Peyer's patch (tissue), 4 donors: Measurements from ENCODE around the gene PLA2G4C. TPM values are rescaled to one million over a fixed set of nuclear protein-coding genes. Genes with fewer than 3 reads are reported as not detected.

Source experiments
- DNase-seq, 3 donors: peaks; one replicate each; pipeline ENCODE4 v3.0.0-alpha.2; 2017 to 2019
- H3K27ac ChIP-seq, 4 donors: fragments of 200-600 bp; sonication (generic); one replicate each; pipeline ENCODE4 v1.5.1; 2016 to 2019
- H3K27me3 ChIP-seq, 2 donors: fragments of 200-600 bp; sonication (generic); one replicate each; pipeline ENCODE4 v1.5.1; 2019
- H3K36me3 ChIP-seq, 3 donors: fragments of 200-600 bp; sonication (generic); one replicate each; pipeline ENCODE4 v1.5.1; 2016 to 2019
- H3K4me1 ChIP-seq, 4 donors: fragments of 200-600 bp; sonication (generic); one replicate each; pipeline ENCODE4 v1.5.1; 2016 to 2019
- H3K4me3 ChIP-seq, 4 donors: fragments of 200-600 bp; sonication (generic); 1 replicate in 3 of 4; 2 replicates in 1 of 4; pipeline ENCODE4 v1.5.1; 2016 to 2019; ENCODE audit warnings: mild to moderate bottlenecking in 1 of 4
- H3K9me3 ChIP-seq, 4 donors: fragments of 200-600 bp; sonication (generic); one replicate each; pipeline ENCODE4 v1.5.1; 2016 to 2019; ENCODE audit warnings: mild to moderate bottlenecking in 1 of 4
- POLR2A ChIP-seq, 2 donors: fragments of 450-650 bp; IDR thresholded peaks; one replicate each; pipeline ENCODE4 v1.5.1; 2017; ENCODE audit warnings: antibody characterized with exemption in 2 of 2, mild to moderate bottlenecking in 2 of 2, moderate library complexity in 2 of 2
- total RNA-seq, 4 donors: library from RNA; depleted of rRNA; stranded (reverse); fragments of >200 nt; gene quantifications; one replicate each; pipeline ENCODE4 v1.1.0, GENCODE V29; 2016
- TF ChIP-seq, protein P1 (sequence below), 6 experiments: fragments of 450-650 bp in 4 of 6; fragments of 200-600 bp in 2 of 6; sonication (generic) in 1 of 6; IDR thresholded peaks; one replicate each; pipeline ENCODE4 v1.5.1; 2017 to 2019; ENCODE audit warnings: antibody characterized with exemption in 6 of 6, mild to moderate bottlenecking in 3 of 6, moderate library complexity in 1 of 6

PLA2G4C gene
- total RNA-seq, 4 donors from 2014 or later: 7.6 to 26.9 (median 18.3) TPM

DNA sequence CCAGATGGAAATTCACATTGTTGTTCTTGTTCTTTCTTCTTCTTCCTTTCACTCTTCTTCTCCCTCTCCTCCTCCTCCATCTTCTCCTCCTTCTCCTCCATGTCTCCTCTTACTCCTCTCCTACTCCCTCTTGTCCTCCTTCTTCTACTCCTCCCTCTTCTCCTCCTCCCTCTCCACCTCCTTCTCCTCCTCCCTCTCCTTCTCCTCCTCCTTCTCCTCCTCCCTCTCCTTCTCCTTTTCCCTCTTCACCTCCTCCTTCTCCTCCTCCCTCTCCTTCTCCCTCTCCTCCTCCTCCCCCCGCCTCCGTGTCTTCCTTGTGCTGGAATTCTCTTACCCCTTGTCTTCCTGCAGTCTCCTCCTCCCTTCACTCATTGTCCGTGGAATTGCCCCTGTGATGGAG is 85.1 kb downstream of the PLA2G4C start:
- no peak overlapping the region for H3K27ac ChIP-seq
- peaks cover 0 to 3% (median 0%) of the 10 kb centered on the region in 4 donors for H3K9me3 ChIP-seq
- H3K4me1 ChIP-seq: no peaks in the 10 kb centered on the region
- no peak for DNase-seq
- TF ChIP-seq POLR2A (IDR thresholded peaks at IDR 0.05): no peak
- TF ChIP-seq, protein P1, sequence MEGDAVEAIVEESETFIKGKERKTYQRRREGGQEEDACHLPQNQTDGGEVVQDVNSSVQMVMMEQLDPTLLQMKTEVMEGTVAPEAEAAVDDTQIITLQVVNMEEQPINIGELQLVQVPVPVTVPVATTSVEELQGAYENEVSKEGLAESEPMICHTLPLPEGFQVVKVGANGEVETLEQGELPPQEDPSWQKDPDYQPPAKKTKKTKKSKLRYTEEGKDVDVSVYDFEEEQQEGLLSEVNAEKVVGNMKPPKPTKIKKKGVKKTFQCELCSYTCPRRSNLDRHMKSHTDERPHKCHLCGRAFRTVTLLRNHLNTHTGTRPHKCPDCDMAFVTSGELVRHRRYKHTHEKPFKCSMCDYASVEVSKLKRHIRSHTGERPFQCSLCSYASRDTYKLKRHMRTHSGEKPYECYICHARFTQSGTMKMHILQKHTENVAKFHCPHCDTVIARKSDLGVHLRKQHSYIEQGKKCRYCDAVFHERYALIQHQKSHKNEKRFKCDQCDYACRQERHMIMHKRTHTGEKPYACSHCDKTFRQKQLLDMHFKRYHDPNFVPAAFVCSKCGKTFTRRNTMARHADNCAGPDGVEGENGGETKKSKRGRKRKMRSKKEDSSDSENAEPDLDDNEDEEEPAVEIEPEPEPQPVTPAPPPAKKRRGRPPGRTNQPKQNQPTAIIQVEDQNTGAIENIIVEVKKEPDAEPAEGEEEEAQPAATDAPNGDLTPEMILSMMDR (IDR thresholded peaks at IDR 0.05): no peak
- no peaks in the 10 kb centered on the region for H3K27me3 ChIP-seq
- no peaks in the 10 kb centered on the region for H3K36me3 ChIP-seq
- no peak overlapping the region for H3K4me3 ChIP-seq

DNA sequence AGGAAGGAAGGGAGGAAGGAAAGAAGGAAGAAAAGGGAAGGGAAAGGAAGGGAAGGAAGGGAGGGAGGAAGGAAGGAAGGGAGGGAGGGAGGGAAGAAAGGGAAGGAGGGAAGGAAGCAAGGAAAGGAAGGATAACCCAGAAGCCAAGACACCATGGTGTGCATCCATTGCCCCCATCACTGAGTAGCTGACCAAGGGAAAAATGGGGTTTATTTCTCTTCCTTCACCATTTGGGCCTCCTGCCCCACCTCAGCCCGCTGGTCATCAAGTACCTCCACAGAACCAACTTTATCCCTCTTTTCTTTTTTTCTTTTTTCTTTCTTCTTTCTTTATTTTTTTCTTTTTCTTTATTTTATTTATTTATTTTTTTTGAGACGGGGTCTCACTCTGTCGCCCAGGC is 87.1 kb downstream of the PLA2G4C start:
- no peak for TF ChIP-seq POLR2A (IDR thresholded peaks at IDR 0.05)
- TF ChIP-seq, protein P1 (IDR thresholded peaks at IDR 0.05): no peak
- no peaks in the 10 kb centered on the region for H3K4me1 ChIP-seq
- no peak for DNase-seq
- H3K27ac ChIP-seq: no peak overlapping the region
- H3K4me3 ChIP-seq: no peak overlapping the region
- peaks cover 0 to 3% (median 0%) of the 10 kb centered on the region in 4 donors for H3K9me3 ChIP-seq
- no peaks in the 10 kb centered on the region for H3K36me3 ChIP-seq
- H3K27me3 ChIP-seq: no peaks in the 10 kb centered on the region

DNA sequence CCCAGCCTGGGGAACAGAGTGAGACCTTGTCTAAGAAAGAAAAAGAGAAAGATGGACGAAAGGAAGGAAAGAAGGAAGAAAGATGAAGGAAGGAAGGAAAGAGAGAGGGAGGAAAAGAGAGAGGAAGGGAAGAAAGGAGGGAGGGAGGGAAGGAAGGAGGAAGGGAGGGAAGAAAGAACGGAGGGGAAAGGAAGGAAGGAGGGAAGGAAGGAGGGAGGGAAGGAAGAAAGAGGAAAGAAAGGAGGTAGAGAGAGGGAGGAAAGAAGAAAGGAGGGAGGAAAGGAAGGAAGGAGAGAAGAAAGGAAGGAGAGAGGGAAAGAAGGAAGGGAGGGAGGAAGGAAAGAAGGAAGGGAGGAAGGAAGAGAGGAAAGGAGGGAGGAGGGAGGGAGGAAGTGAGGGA is 87.6 kb downstream of the PLA2G4C start:
- Histone ChIP-seq H3K4me3 (no peak overlapping the region), H3K36me3 (no peaks in the 10 kb centered on the region), H3K27ac (no peak overlapping the region), H3K9me3 (peaks cover 0 to 3% (median 0%) of the 10 kb centered on the region in 4 donors), H3K27me3 (no peaks in the 10 kb centered on the region), H3K4me1 (no peaks in the 10 kb centered on the region)
- no peak for DNase-seq
- TF ChIP-seq, protein P1 (IDR thresholded peaks at IDR 0.05): no peak
- TF ChIP-seq POLR2A (IDR thresholded peaks at IDR 0.05): no peak

DNA sequence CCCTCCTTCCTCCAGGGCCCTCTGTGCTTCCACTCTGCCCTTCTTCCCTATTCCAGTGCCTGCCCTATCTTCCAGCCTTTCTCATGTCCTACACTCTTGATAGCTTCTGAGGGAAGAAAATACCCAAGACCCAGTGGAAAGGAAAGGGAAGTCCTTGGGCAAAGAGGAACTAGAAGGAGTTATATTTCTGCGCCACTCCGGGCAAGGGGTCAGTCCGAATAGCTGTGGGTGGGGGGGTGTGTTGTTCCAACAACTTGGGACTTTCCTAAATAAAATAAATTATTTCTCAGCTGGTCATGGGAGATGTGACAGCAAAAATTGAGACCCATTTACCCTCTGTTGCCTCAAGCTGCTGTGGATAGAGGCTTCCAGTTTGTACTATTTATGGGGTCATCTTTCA is 89.9 kb downstream of the PLA2G4C start:
- H3K27ac ChIP-seq: no peak overlapping the region

DNA sequence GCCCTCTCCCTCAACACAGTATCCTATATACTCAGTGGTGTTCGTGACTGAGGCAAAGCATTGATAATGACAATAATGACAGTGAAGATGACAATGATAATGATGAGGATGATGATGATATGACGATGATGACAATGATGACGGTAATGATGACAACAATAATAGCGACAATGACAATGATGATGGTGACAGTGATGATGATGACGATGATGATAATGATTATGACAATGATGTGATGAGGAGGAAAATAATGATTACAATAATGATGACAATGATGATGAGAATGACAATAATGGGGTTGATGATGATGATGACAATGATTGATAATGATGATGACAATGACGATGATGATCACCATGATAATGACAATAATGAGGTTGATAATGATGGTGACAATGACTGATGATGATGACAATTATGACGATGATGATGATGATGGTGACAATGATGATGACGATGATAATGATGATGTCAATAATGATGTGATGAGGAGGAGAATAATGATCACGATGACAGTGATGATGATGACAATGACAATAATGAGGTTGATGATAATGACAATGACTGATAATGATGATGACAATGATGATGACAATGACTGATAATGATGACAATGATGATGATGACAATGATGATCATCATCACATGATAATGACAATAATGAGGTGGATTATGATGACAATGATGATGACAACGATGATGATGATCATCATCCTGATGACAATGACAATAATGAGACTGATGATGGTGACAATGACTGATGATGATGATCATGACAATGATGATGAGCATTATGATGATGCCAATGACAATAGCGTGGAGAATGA is 99.5 kb downstream of the PLA2G4C start:
- Histone ChIP-seq H3K27ac (no peak overlapping the region), H3K9me3 (no peaks in the 10 kb centered on the region), H3K4me3 (no peak overlapping the region), H3K36me3 (no peaks in the 10 kb centered on the region), H3K4me1 (no peaks in the 10 kb centered on the region), H3K27me3 (no peaks in the 10 kb centered on the region)
- TF ChIP-seq POLR2A (IDR thresholded peaks at IDR 0.05): no peak
- TF ChIP-seq, protein P1 (IDR thresholded peaks at IDR 0.05): no peak
- DNase-seq: no peak

More for the DNA sequence above, 89.9 kb downstream of the PLA2G4C start:
- no peak for TF ChIP-seq POLR2A (IDR thresholded peaks at IDR 0.05)
- TF ChIP-seq, protein P1 (IDR thresholded peaks at IDR 0.05): no peak
- Histone ChIP-seq H3K36me3 (no peaks in the 10 kb centered on the region), H3K27me3 (no peaks in the 10 kb centered on the region), H3K4me1 (no peaks in the 10 kb centered on the region), H3K9me3 (peaks cover 0 to 3% (median 0%) of the 10 kb centered on the region in 4 donors), H3K4me3 (no peak overlapping the region)
- no peak for DNase-seq
